Keratinocyte (primary cell): ENCODE measurements around the gene UPP2.

Experiments used
- CTCF ChIP-seq, 3 experiments: IDR thresholded peaks in 1 of 3; conservative IDR thresholded peaks in 1 of 3; optimal IDR thresholded peaks in 1 of 3; 2 replicates in 2 of 3; 3 replicates in 1 of 3; pipeline versions ENCODE3 to v1.5.1; 2011; ENCODE audit warnings: low read length in 3 of 3, mild to moderate bottlenecking in 3 of 3, moderate library complexity in 2 of 3, control low read depth in 1 of 3, inconsistent platforms in 1 of 3; ENCODE audit not compliant: insufficient read depth in 2 of 3; ENCODE audit errors: extremely low read depth in 1 of 3
- EZH2 ChIP-seq: IDR thresholded peaks from one replicate; pipeline ENCODE4 v1.6.1; 2012; ENCODE audit warnings: inconsistent platforms, mild to moderate bottlenecking, low read length, moderate library complexity

- TF ChIP-seq EZH2: no peak
- TF ChIP-seq CTCF (optimal IDR thresholded peaks at IDR 0.05 in 1 of 3, IDR thresholded peaks at IDR 0.05 in 1 of 3, conservative IDR thresholded peaks at IDR 0.05 in 1 of 3; ENCODE audit: extremely low read depth in 1 of 3, insufficient read depth in 2 of 3, low read length in 3 of 3): no peak
Observed at GRCh38 chr2:158103411-158104012, 1.8 kb downstream of the UPP2 start.
